Smooth muscle cell (in vitro differentiated cells): ENCODE results near the gene YLPM1. TPM values are rescaled to one million over a fixed set of nuclear protein-coding genes. Genes with fewer than 3 reads are reported as not detected.
A peak's percentile ranks its signal among the peaks of the same experiment; 100 is the strongest.

Source experiments
- DNase-seq: peaks from one replicate; lab custom pipeline; 2025; ENCODE audit not compliant: unreplicated experiment; lab: John Stamatoyannopoulos, UW
- H2AFZ ChIP-seq: fragments of 200-600 bp; sonication (generic); 2 replicates; pipeline ENCODE4 v1.6.0; 2016; ENCODE audit warnings: antibody characterized with exemption, low read depth, mild to moderate bottlenecking
- H3F3A ChIP-seq: fragments of 200-600 bp; sonication (generic); 2 replicates; pipeline ENCODE4 v1.6.0; 2017; ENCODE audit warnings: antibody characterized with exemption, low read depth
- H3K27ac ChIP-seq: fragments of 200-600 bp; sonication (generic); 2 replicates; pipeline ENCODE4 v1.5.1; 2016; ENCODE audit warnings: low read depth, mild to moderate bottlenecking
- H3K27me3 ChIP-seq: fragments of 200-600 bp; sonication (generic); 2 replicates; pipeline ENCODE4 v1.6.1; 2016; ENCODE audit warnings: low read depth, mild to moderate bottlenecking
- H3K36me3 ChIP-seq: fragments of 200-600 bp; sonication (generic); 2 replicates; pipeline ENCODE4 v1.5.1; 2016; ENCODE audit warnings: low read depth
- H3K4me1 ChIP-seq: fragments of 200-600 bp; sonication (generic); 2 replicates; pipeline ENCODE4 v1.5.1; 2016; ENCODE audit warnings: low read depth
- H3K4me2 ChIP-seq: fragments of 200-600 bp; sonication (generic); 2 replicates; pipeline ENCODE4 v1.6.0; 2016; ENCODE audit warnings: mild to moderate bottlenecking
- H3K4me3 ChIP-seq: fragments of 200-600 bp; sonication (generic); 2 replicates; pipeline ENCODE4 v1.5.1; 2016; ENCODE audit warnings: mild to moderate bottlenecking
- H3K79me2 ChIP-seq: fragments of 200-600 bp; sonication (generic); 2 replicates; pipeline ENCODE4 v1.6.0; 2016; ENCODE audit warnings: low read depth, mild to moderate bottlenecking
- H3K9ac ChIP-seq: fragments of 200-600 bp; sonication (generic); 2 replicates; pipeline ENCODE4 v1.6.0; 2016; ENCODE audit warnings: low read depth
- H3K9me3 ChIP-seq: fragments of 200-600 bp; sonication (generic); replicated peaks from 2 replicates; pipeline ENCODE4 v1.5.1; 2016; ENCODE audit warnings: low read depth
- H4K20me1 ChIP-seq: fragments of 200-600 bp; sonication (generic); 2 replicates; pipeline ENCODE4 v1.6.0; 2016; ENCODE audit warnings: low read depth
- WGBS: methylation state at CpG from one replicate; pipeline ENCODE4 v1.1.7; 2016; ENCODE audit warnings: low lambda C conversion rate; 5-methylcytosine and 5-hydroxymethylcytosine counted together
- polyA plus RNA-seq: library from polyadenylated mRNA; unstranded; fragments of >200 nt; fragmentation: Nextera tagmentation; extraction: Ambion mirVana; gene quantifications from 2 replicates; pipeline ENCODE4 v1.2.1, GENCODE V29; 2016
- total RNA-seq: library from RNA; depleted of rRNA; stranded (reverse); fragments of >200 nt; gene quantifications from 2 replicates; pipeline ENCODE4 v1.2.3, GENCODE V29; 2014
- TF ChIP-seq, protein P1 (sequence below): fragments of 200-600 bp; sonication (generic); IDR thresholded peaks from 2 replicates; pipeline ENCODE4 v1.5.1; 2017; ENCODE audit warnings: borderline replicate concordance, mild to moderate bottlenecking, antibody characterized with exemption; ENCODE audit not compliant: insufficient read depth, poor library complexity, severe bottlenecking

Gene YLPM1
- total and polyA plus RNA-seq, 2 experiments from 2014 or later: 15.5 to 29.7 TPM

DNA sequence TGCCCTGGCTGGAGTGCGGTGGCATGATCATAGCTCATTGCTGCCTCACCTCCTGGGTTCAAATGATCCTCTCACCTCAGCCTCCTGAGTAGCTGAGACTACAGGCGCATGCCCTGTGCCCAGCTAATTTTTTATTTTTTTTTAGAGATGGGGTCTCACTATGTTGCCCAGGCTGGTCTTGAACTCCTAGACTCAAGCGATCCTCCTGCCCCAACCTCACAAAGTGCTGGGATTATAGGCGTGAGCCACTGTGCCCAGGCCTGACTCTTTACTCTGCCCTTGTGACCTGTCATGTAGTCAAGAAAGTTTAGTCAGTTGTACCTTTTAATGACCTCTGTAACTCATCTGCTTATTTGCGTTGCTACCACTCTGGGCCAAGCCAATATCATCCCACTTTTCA lies 57.2 kb downstream of the YLPM1 start:
- DNase-seq: no peak
- Histone ChIP-seq H2AFZ (no peak overlapping the region), H3K9me3 (no peaks in the 10 kb centered on the region), H3K4me3 (no peak overlapping the region), H3K27me3 (no peaks in the 10 kb centered on the region), H3F3A (no peaks in the 10 kb centered on the region), H3K36me3 (peaks cover 28% of the 10 kb centered on the region), H3K9ac (no peak overlapping the region), H3K27ac (no peak overlapping the region), H3K4me2 (no peak overlapping the region), H3K4me1 (no peaks in the 10 kb centered on the region), H4K20me1 (peaks cover 9% of the 10 kb centered on the region), H3K79me2 (no peaks in the 10 kb centered on the region)
- 96% methylated on average over 5 of the region's 5 CpGs for WGBS
- TF ChIP-seq, protein P1, sequence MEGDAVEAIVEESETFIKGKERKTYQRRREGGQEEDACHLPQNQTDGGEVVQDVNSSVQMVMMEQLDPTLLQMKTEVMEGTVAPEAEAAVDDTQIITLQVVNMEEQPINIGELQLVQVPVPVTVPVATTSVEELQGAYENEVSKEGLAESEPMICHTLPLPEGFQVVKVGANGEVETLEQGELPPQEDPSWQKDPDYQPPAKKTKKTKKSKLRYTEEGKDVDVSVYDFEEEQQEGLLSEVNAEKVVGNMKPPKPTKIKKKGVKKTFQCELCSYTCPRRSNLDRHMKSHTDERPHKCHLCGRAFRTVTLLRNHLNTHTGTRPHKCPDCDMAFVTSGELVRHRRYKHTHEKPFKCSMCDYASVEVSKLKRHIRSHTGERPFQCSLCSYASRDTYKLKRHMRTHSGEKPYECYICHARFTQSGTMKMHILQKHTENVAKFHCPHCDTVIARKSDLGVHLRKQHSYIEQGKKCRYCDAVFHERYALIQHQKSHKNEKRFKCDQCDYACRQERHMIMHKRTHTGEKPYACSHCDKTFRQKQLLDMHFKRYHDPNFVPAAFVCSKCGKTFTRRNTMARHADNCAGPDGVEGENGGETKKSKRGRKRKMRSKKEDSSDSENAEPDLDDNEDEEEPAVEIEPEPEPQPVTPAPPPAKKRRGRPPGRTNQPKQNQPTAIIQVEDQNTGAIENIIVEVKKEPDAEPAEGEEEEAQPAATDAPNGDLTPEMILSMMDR: no peak

DNA sequence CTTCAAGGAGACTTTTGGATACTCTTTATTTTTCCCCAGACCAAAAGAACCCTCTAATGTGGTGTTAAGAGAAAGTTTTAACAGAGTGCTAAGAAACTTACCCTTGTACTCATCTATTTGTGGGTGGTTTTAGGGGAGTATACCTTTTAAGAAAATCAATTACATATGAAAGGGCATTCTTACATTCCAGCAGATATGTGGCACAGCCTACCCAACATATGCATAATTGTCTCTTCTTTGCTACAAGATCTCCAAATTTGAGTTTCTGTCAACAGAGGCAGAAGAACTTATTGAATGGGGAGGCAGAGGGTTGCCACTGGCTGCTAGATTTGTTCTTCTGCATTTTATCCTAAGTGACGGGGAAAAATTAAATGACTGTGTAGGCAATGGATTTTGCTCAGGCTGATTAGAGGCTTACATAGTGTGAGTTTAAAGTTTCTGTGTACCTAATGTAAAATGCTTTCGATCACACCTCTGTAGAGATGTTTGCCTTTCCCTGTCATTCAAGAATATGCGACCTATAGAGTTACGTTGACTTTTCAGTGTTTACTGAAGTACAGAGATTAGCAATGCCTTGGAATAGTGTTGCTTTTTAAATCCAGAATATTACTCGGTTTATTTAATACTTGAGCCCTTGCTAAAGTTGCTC lies 58.3 kb downstream of the YLPM1 start:
- no peaks in the 10 kb centered on the region for H3K79me2 ChIP-seq
- H3K36me3 ChIP-seq: peaks cover 26% of the 10 kb centered on the region
- H3K27ac ChIP-seq: no peak overlapping the region
- no peaks in the 10 kb centered on the region for H3K4me1 ChIP-seq
- H3K27me3 ChIP-seq: no peaks in the 10 kb centered on the region
- H3K4me3 ChIP-seq: no peak overlapping the region
- TF ChIP-seq, protein P1: no peak
- no peaks in the 10 kb centered on the region for H4K20me1 ChIP-seq
- no peak overlapping the region for H3K4me2 ChIP-seq
- H3K9me3 ChIP-seq: no peaks in the 10 kb centered on the region
- DNase-seq: no peak
- no peak overlapping the region for H3K9ac ChIP-seq
- no peak overlapping the region for H2AFZ ChIP-seq
- H3F3A ChIP-seq: no peaks in the 10 kb centered on the region
- WGBS: over 99% methylated on average over 5 of the region's 5 CpGs

DNA sequence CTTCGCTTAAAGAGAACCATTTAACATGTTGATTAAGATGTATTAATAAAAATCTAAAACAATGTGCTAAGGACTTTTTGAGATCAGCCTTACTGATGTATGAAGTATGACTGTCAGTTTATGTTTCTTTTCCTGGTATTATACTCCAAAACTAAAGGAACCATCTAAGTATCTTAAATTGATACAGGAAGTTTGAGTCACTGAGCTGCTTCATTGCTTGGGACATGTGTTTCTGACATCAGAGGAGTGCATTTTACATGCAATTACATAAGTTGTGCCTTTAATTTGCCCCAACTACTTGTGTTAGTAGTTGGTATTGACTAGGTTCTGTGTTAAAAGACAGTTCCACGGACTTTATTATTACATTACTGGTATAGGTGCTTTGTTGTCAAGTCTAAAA lies 61.9 kb downstream of the YLPM1 start:
- Histone ChIP-seq H3K27me3 (no peaks in the 10 kb centered on the region), H3K27ac (peak overlapping the region; percentile 22), H3K79me2 (peaks cover 6% of the 10 kb centered on the region), H2AFZ (no peak overlapping the region), H3K4me2 (no peak overlapping the region), H3K9me3 (no peaks in the 10 kb centered on the region), H3K9ac (no peak overlapping the region), H4K20me1 (peaks cover 5% of the 10 kb centered on the region), H3K4me3 (no peak overlapping the region), H3F3A (no peaks in the 10 kb centered on the region), H3K36me3 (peaks cover 22% of the 10 kb centered on the region), H3K4me1 (no peaks in the 10 kb centered on the region)
- TF ChIP-seq, protein P1: no peak
- 93% methylated on average over 2 of the region's 2 CpGs for WGBS
- DNase-seq: no peak

DNA sequence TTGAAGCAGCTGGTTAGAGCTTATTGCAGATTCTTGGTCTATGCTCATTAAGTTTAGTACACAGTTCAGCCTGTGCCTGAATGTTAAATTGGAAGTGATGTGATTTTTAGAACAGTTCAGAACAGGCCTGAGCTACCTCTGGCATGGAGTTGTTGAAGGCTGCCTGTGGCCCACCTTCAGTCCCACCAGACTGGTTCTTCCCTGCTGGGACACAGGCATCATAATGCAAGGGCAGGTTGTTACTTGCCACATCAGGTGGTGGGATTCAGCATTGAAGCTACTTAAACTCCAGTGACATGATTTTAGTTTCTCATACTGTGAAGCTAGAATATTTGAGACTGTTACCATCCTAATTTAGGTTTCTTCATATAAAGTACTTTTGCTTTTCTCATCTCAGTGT lies 63.5 kb downstream of the YLPM1 start:
- no peak for DNase-seq
- no peak overlapping the region for H2AFZ ChIP-seq
- no peaks in the 10 kb centered on the region for H3K4me1 ChIP-seq
- no peaks in the 10 kb centered on the region for H3K27me3 ChIP-seq
- peaks cover 5% of the 10 kb centered on the region for H4K20me1 ChIP-seq
- TF ChIP-seq, protein P1: no peak
- no peak overlapping the region for H3K9ac ChIP-seq
- H3K79me2 ChIP-seq: peaks cover 6% of the 10 kb centered on the region
- no peak overlapping the region for H3K4me3 ChIP-seq
- no peak overlapping the region for H3K27ac ChIP-seq
- H3K4me2 ChIP-seq: no peak overlapping the region
- H3K36me3 ChIP-seq: peaks cover 18% of the 10 kb centered on the region
- H3F3A ChIP-seq: no peaks in the 10 kb centered on the region
- no peaks in the 10 kb centered on the region for H3K9me3 ChIP-seq
